Naive thymus-derived CD4-positive, alpha-beta T cell (primary cell): ENCODE results near the gene LBH. TPM values are rescaled to one million over a fixed set of nuclear protein-coding genes. Genes with fewer than 3 reads are reported as not detected.

ENCODE experiments used
- ATAC-seq: fragments of 150-1000 bp; cut with Tn5 transposase; 2 replicates; pipeline ENCODE4 v1.10.0; 2021; ENCODE audit warnings: mild to moderate bottlenecking, moderate library complexity
- CTCF ChIA-PET: fragments of 350-600 bp; sonication (Branson Sonifier 250); formaldehyde crosslinking; loops from one replicate; lab custom pipeline; 2021; ENCODE audit warnings: antibody characterized with exemption; lab: Charles Lee
- POLR2A ChIA-PET: fragments of 350-600 bp; sonication (Branson Sonifier 250); formaldehyde crosslinking; loops from one replicate; lab custom pipeline; 2021; ENCODE audit warnings: antibody characterized with exemption, inconsistent platforms; lab: Charles Lee
- DNase-seq, 9 donors: peaks; one replicate each; pipeline versions ENCODE4 v3.0.0 to v3.0.0-alpha.2; 2020 to 2022; ENCODE audit warnings: mixed read lengths in 1 of 9
- H3K27ac ChIP-seq: one replicate; pipeline ENCODE4 v1.7.0; 2013; ENCODE audit warnings: mild to moderate bottlenecking, low read depth, low read length, moderate library complexity
- H3K27me3 ChIP-seq, 2 donors: one replicate each; pipeline ENCODE4 v1.7.0; 2013; ENCODE audit warnings: low read length in 2 of 2, mild to moderate bottlenecking in 2 of 2, moderate library complexity in 2 of 2; ENCODE audit not compliant: control insufficient read depth in 2 of 2, insufficient read depth in 2 of 2
- H3K36me3 ChIP-seq, 3 experiments: 1 replicate in 2 of 3; 2 replicates in 1 of 3; pipeline ENCODE4 v1.7.0; 2013; ENCODE audit warnings: low read length in 3 of 3, mild to moderate bottlenecking in 3 of 3, moderate library complexity in 1 of 3; ENCODE audit not compliant: insufficient read depth in 3 of 3, control insufficient read depth in 2 of 3
- H3K4me1 ChIP-seq, 2 donors: one replicate each; pipeline ENCODE4 v1.7.0; 2013; ENCODE audit warnings: low read length in 2 of 2, mild to moderate bottlenecking in 2 of 2, moderate library complexity in 1 of 2; ENCODE audit not compliant: control insufficient read depth in 2 of 2, insufficient read depth in 2 of 2
- H3K4me3 ChIP-seq: 2 replicates; pipeline ENCODE4 v1.7.0; 2013; ENCODE audit warnings: mild to moderate bottlenecking, low read length
- H3K9me3 ChIP-seq, 3 experiments: 1 replicate in 2 of 3; 2 replicates in 1 of 3; pipeline ENCODE4 v1.7.0; 2013; ENCODE audit warnings: low read length in 3 of 3; ENCODE audit not compliant: control insufficient read depth in 2 of 3
- H3K27ac Mint-ChIP-seq, 9 donors: one replicate each; pipeline ENCODE4 v1.8.0; 2020 to 2022; ENCODE audit warnings: mixed read lengths in 9 of 9, mild to moderate bottlenecking in 8 of 9, moderate library complexity in 5 of 9, inconsistent platforms in 2 of 9
- H3K27me3 Mint-ChIP-seq, 5 donors: one replicate each; pipeline ENCODE4 v1.8.0; 2021 to 2022; ENCODE audit warnings: mixed read lengths in 5 of 5, mild to moderate bottlenecking in 1 of 5
- H3K36me3 Mint-ChIP-seq, 5 donors: one replicate each; pipeline ENCODE4 v1.8.0; 2020 to 2022; ENCODE audit warnings: mixed read lengths in 5 of 5, mild to moderate bottlenecking in 3 of 5, inconsistent platforms in 1 of 5
- H3K4me1 Mint-ChIP-seq, 7 donors: one replicate each; pipeline ENCODE4 v1.8.0; 2020 to 2022; ENCODE audit warnings: mixed read lengths in 7 of 7, mild to moderate bottlenecking in 3 of 7, inconsistent platforms in 1 of 7
- H3K4me3 Mint-ChIP-seq, 10 donors: one replicate each; pipeline ENCODE4 v1.8.0; 2020 to 2022; ENCODE audit warnings: mild to moderate bottlenecking in 10 of 10, mixed read lengths in 10 of 10, moderate library complexity in 6 of 10, inconsistent platforms in 2 of 10
- H3K9me3 Mint-ChIP-seq, 11 donors: one replicate each; pipeline ENCODE4 v1.8.0; 2020 to 2022; ENCODE audit warnings: mixed read lengths in 11 of 11, mild to moderate bottlenecking in 4 of 11, inconsistent platforms in 1 of 11, moderate library complexity in 1 of 11
- intact Hi-C, 2 donors: fragments of 100-400 bp; cut with micrococcal nuclease; formaldehyde crosslinking; loops; one replicate each; pipeline ENCODE4 v1.15.1; 2023
- polyA plus RNA-seq, 2 donors: library from polyadenylated mRNA; unstranded; fragments of 300-500 nt; fragmentation: Illumina TruSeq; gene quantifications; one replicate each; pipeline ENCODE4 v1.2.3, GENCODE V29; 2021
- total RNA-seq, 6 experiments: library from RNA in 5 of 6; stranded (reverse) in 5 of 6; gene quantifications; 1 replicate in 5 of 6; 2 replicates in 1 of 6; pipeline ENCODE4 v1.2.3 and lab custom pipeline; 2021 to 2026

The LBH gene
- total RNA-seq, result 100 to 1,000 TPM; 146 to 517 (median 192) TPM
- polyA plus RNA-seq, result 100 to 1,000 TPM; 269 to 292 TPM
- 418 reads per million, percentile 97 among the genes with 10 or more reads in this experiment for total RNA-seq (lab: John Stamatoyannopoulos, UW)

- peaks cover 0 to 6% (median 0%) of the 10 kb centered on the region in 11 donors for H3K9me3 Mint-ChIP-seq
- DNase-seq (peak; percentile 74 to 92 (median 88)), ATAC-seq (peak; percentile 72)
- Histone ChIP-seq H3K4me1 (peaks cover 49 to 55% of the 10 kb centered on the region in 2 donors), H3K27ac (peak within 1 kb of the TSS; percentile 97), H3K4me3 (peak within 1 kb of the TSS; percentile 75), H3K36me3 (peaks cover 0 to 37% (median 8%) of the 10 kb centered on the region in 3 experiments), H3K9me3 (no peaks in the 10 kb centered on the region), H3K27me3 (no peaks in the 10 kb centered on the region)
- POLR2A ChIA-PET, result interaction anchor here (0.6 to 29.5 kb wide), 22 partner anchors 3 to 480 kb away, joined by 3 to 901 read pairs (median 6); partner anchors contain the start of genes LBH, LCLAT1 and YPEL5
- peak within 1 kb of the TSS; percentile 87 to 100 (median 96) for H3K27ac Mint-ChIP-seq
- peaks cover 0 to 8% (median 0%) of the 10 kb centered on the region in 5 donors for H3K27me3 Mint-ChIP-seq
- peaks cover 3 to 34% (median 22%) of the 10 kb centered on the region in 5 donors for H3K36me3 Mint-ChIP-seq
- H3K4me1 Mint-ChIP-seq, result peaks cover 26 to 65% (median 57%) of the 10 kb centered on the region in 7 donors
- peak within 1 kb of the TSS; percentile 87 to 98 (median 94) for H3K4me3 Mint-ChIP-seq
- CTCF ChIA-PET, result interaction anchor here (0.6 to 22.8 kb wide), 11 partner anchors 7 to 339 kb away, joined by 3 to 220 read pairs (median 7); no protein-coding TSS in a partner anchor
- intact Hi-C loops, result loop anchor here (1.0 to 10.0 kb wide), 12 partner anchors 8 to 473 kb away; partner anchors contain the start of gene LCLAT1 (in 1 of the 2)
Measured at GRCh38 chr2:30231212-30231995, at the start of gene LBH. LBH (plus strand) TSS chr2:30231534; CDS start chr2:30231739, 205 bp downstream.

- H3K9me3 ChIP-seq, result no peaks in the 10 kb centered on the region
- Mint-ChIP-seq H3K4me3 (no peak overlapping the region), H3K4me1 (peaks cover 0 to 4% (median 0%) of the 10 kb centered on the region in 7 donors), H3K27ac (no peak overlapping the region), H3K27me3 (peaks cover 0 to 12% (median 0%) of the 10 kb centered on the region in 5 donors), H3K36me3 (no peaks in the 10 kb centered on the region), H3K9me3 (no peaks in the 10 kb centered on the region)
- no peak overlapping the region for H3K27ac ChIP-seq
- H3K27me3 ChIP-seq, result no peaks in the 10 kb centered on the region
- DNase-seq, result no peak
- ATAC-seq, result no peak
- POLR2A ChIA-PET, result no interaction called here
- CTCF ChIA-PET, result no interaction called here
- no peaks in the 10 kb centered on the region for H3K36me3 ChIP-seq
- H3K4me1 ChIP-seq, result no peaks in the 10 kb centered on the region
- intact Hi-C loops, result no loop called here
- H3K4me3 ChIP-seq, result no peak overlapping the region
Measured at GRCh38 chr2:30184035-30184434, 47.3 kb upstream of the LBH start.

- Mint-ChIP-seq H3K4me1 (peaks cover 0 to 4% (median 0%) of the 10 kb centered on the region in 7 donors), H3K27ac (no peak overlapping the region), H3K4me3 (no peak overlapping the region), H3K9me3 (peaks cover 0 to 8% (median 0%) of the 10 kb centered on the region in 11 donors), H3K36me3 (no peaks in the 10 kb centered on the region), H3K27me3 (peaks cover 0 to 10% (median 0%) of the 10 kb centered on the region in 5 donors)
- ChIA-PET POLR2A (no interaction called here), CTCF (no interaction called here)
- ATAC-seq, result no peak
- no peaks in the 10 kb centered on the region for H3K36me3 ChIP-seq
- DNase-seq, result no peak
- no peak overlapping the region for H3K27ac ChIP-seq
- H3K9me3 ChIP-seq, result no peaks in the 10 kb centered on the region
- intact Hi-C loops, result no loop called here
- no peak overlapping the region for H3K4me3 ChIP-seq
- H3K27me3 ChIP-seq, result no peaks in the 10 kb centered on the region
- H3K4me1 ChIP-seq, result no peaks in the 10 kb centered on the region
Measured at GRCh38 chr2:30185178-30185577, 46.2 kb upstream of the LBH start.

GRCh38 chr2:30188292-30188691, 43.0 kb upstream of the LBH start:
- H3K27me3 Mint-ChIP-seq, result peaks cover 0 to 6% (median 0%) of the 10 kb centered on the region in 5 donors
- H3K4me3 Mint-ChIP-seq, result no peak overlapping the region
- Histone ChIP-seq H3K4me3 (no peak overlapping the region), H3K27me3 (no peaks in the 10 kb centered on the region), H3K36me3 (no peaks in the 10 kb centered on the region), H3K27ac (no peak overlapping the region), H3K9me3 (no peaks in the 10 kb centered on the region), H3K4me1 (no peaks in the 10 kb centered on the region)
- CTCF ChIA-PET, result no interaction called here
- H3K27ac Mint-ChIP-seq, result no peak overlapping the region
- POLR2A ChIA-PET, result no interaction called here
- DNase-seq (no peak), ATAC-seq (no peak)
- H3K9me3 Mint-ChIP-seq, result peaks cover 0 to 13% (median 0%) of the 10 kb centered on the region in 11 donors
- peaks cover 0 to 4% (median 0%) of the 10 kb centered on the region in 7 donors for H3K4me1 Mint-ChIP-seq
- H3K36me3 Mint-ChIP-seq, result peaks cover 0 to 5% (median 0%) of the 10 kb centered on the region in 5 donors
- intact Hi-C loops, result no loop called here

- Mint-ChIP-seq H3K4me1 (peaks cover 0 to 8% (median 0%) of the 10 kb centered on the region in 7 donors), H3K9me3 (peaks cover 0 to 13% (median 0%) of the 10 kb centered on the region in 11 donors), H3K4me3 (no peak overlapping the region), H3K27me3 (peaks cover 0 to 5% (median 2%) of the 10 kb centered on the region in 5 donors), H3K27ac (no peak overlapping the region), H3K36me3 (peaks cover 0 to 5% (median 0%) of the 10 kb centered on the region in 5 donors)
- CTCF ChIA-PET, result no interaction called here
- H3K9me3 ChIP-seq, result no peaks in the 10 kb centered on the region
- H3K27me3 ChIP-seq, result no peaks in the 10 kb centered on the region
- no peak overlapping the region for H3K4me3 ChIP-seq
- ATAC-seq (no peak), DNase-seq (no peak)
- intact Hi-C loops, result no loop called here
- H3K4me1 ChIP-seq, result no peaks in the 10 kb centered on the region
- POLR2A ChIA-PET, result no interaction called here
- no peaks in the 10 kb centered on the region for H3K36me3 ChIP-seq
- H3K27ac ChIP-seq, result no peak overlapping the region
Measured at GRCh38 chr2:30190637-30191036, 40.7 kb upstream of the LBH start.

- Histone ChIP-seq H3K4me1 (no peaks in the 10 kb centered on the region), H3K9me3 (no peaks in the 10 kb centered on the region), H3K4me3 (no peak overlapping the region), H3K36me3 (no peaks in the 10 kb centered on the region), H3K27ac (no peak overlapping the region), H3K27me3 (no peaks in the 10 kb centered on the region)
- peak overlapping the region in 1 of 9 donors; percentile 59 for H3K27ac Mint-ChIP-seq
- no peak overlapping the region for H3K4me3 Mint-ChIP-seq
- ChIA-PET CTCF (no interaction called here), POLR2A (no interaction called here)
- peaks cover 0 to 13% (median 0%) of the 10 kb centered on the region in 11 donors for H3K9me3 Mint-ChIP-seq
- peaks cover 0 to 5% (median 0%) of the 10 kb centered on the region in 5 donors for H3K27me3 Mint-ChIP-seq
- ATAC-seq, result no peak
- DNase-seq, result no peak
- peaks cover 0 to 8% (median 1%) of the 10 kb centered on the region in 7 donors for H3K4me1 Mint-ChIP-seq
- H3K36me3 Mint-ChIP-seq, result peaks cover 0 to 5% (median 0%) of the 10 kb centered on the region in 5 donors
- intact Hi-C loops, result no loop called here
Measured at GRCh38 chr2:30191107-30191506, 40.2 kb upstream of the LBH start.
